ENCODE measurements around the gene HP. TPM values are rescaled to one million over a fixed set of nuclear protein-coding genes. Genes with fewer than 3 reads are reported as not detected.

Gene HP
- total and polyA plus RNA-seq, 2 of the 13 experiments (the other 11 are each of a cell fraction or from before 2014, with no cell fraction given): 387 to 524 TPM

DNA sequence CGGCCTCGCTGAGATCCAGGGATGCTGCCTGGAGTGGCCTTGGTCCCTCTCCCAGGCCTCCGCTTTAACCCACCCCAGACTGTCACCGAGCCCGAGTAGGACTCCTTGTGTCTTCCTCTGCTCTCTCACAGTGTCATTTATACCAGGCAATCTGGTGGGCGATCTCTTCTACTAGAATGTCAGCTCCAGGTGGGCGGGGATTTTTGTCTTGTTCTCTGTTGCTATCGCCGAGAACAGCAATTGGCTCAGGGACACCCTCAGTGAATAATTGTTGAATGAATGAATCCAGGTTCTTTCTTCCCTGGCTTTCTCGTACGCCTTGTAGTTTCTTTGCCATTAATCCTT lies 39.9 kb downstream of the HP start (continued):
- TF ChIP-seq, protein P1, sequence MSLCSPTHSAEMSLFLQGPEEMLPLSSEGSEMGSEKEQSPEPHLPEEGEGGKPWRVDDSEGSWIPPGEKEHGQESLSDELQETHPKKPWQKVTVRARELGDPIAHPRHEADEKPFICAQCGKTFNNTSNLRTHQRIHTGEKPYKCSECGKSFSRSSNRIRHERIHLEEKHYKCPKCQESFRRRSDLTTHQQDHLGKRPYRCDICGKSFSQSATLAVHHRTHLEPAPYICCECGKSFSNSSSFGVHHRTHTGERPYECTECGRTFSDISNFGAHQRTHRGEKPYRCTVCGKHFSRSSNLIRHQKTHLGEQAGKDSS (CRISPR knock-in tag; IDR thresholded peaks at IDR 0.05; ENCODE audit: borderline replicate concordance, low read depth): 0 out of 2 replicates have a peak, but pooled peaks have one; percentile 7
- no peak for TF ChIP-seq ZKSCAN1 (IDR thresholded peaks at IDR 0.05; ENCODE audit: low read length)
- 0 out of 2 replicates have a peak, but pooled peaks have one; percentile 32 for TF ChIP-seq ZNF230 (CRISPR knock-in tag; IDR thresholded peaks at IDR 0.05)
- no peak for TF ChIP-seq PTBP1 (IDR thresholded peaks at IDR 0.05; ENCODE audit: low read depth, low read length, poor library complexity, severe bottlenecking)
- TF ChIP-seq, protein P2, sequence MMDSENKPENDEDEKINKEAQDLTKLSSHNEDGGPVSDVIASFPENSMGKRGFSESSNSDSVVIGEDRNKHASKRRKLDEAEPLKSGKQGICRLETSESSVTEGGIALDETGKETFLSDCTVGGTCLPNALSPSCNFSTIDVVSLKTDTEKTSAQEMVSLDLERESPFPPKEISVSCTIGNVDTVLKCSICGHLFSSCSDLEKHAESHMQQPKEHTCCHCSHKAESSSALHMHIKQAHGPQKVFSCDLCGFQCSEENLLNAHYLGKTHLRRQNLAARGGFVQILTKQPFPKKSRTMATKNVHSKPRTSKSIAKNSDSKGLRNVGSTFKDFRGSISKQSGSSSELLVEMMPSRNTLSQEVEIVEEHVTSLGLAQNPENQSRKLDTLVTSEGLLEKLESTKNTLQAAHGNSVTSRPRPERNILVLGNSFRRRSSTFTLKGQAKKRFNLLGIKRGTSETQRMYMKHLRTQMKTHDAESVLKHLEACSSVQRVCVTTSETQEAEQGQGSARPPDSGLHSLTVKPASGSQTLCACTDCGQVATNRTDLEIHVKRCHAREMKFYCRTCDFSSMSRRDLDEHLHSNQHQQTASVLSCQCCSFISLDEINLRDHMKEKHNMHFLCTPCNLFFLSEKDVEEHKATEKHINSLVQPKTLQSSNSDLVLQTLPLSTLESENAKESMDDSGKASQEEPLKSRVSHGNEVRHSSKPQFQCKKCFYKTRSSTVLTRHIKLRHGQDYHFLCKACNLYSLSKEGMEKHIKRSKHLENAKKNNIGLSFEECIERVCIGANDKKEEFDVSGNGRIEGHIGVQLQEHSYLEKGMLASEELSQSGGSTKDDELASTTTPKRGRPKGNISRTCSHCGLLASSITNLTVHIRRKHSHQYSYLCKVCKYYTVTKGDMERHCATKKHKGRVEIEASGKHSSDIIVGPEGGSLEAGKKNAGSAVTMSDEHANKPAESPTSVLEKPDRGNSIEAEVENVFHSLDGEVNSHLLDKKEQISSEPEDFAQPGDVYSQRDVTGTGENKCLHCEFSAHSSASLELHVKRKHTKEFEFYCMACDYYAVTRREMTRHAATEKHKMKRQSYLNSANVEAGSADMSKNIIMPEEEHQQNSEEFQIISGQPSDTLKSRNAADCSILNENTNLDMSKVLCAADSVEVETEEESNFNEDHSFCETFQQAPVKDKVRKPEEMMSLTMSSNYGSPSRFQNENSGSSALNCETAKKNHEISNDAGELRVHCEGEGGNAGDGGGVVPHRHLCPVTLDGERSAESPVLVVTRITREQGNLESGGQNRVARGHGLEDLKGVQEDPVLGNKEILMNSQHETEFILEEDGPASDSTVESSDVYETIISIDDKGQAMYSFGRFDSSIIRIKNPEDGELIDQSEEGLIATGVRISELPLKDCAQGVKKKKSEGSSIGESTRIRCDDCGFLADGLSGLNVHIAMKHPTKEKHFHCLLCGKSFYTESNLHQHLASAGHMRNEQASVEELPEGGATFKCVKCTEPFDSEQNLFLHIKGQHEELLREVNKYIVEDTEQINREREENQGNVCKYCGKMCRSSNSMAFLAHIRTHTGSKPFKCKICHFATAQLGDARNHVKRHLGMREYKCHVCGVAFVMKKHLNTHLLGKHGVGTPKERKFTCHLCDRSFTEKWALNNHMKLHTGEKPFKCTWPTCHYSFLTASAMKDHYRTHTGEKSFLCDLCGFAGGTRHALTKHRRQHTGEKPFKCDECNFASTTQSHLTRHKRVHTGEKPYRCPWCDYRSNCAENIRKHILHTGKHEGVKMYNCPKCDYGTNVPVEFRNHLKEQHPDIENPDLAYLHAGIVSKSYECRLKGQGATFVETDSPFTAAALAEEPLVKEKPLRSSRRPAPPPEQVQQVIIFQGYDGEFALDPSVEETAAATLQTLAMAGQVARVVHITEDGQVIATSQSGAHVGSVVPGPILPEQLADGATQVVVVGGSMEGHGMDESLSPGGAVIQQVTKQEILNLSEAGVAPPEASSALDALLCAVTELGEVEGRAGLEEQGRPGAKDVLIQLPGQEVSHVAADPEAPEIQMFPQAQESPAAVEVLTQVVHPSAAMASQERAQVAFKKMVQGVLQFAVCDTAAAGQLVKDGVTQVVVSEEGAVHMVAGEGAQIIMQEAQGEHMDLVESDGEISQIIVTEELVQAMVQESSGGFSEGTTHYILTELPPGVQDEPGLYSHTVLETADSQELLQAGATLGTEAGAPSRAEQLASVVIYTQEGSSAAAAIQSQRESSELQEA (CRISPR knock-in tag; IDR thresholded peaks at IDR 0.05; ENCODE audit: not compliant biosample characterization): peak; percentile 13
- no peak for TF ChIP-seq TOPORS (CRISPR knock-in tag; IDR thresholded peaks at IDR 0.05)
- TF ChIP-seq ZNF746 (CRISPR knock-in tag; IDR thresholded peaks at IDR 0.05): no peak
- TF ChIP-seq ARHGAP35 (CRISPR knock-in tag; IDR thresholded peaks at IDR 0.05; ENCODE audit: borderline replicate concordance): 0 out of 2 replicates have a peak, but pooled peaks have one; percentile 11
- TF ChIP-seq RFXAP (CRISPR knock-in tag; IDR thresholded peaks at IDR 0.05; ENCODE audit: borderline replicate concordance): no peak
- TF ChIP-seq RAD21 (CRISPR knock-in tag; IDR thresholded peaks at IDR 0.05): no peak
- TF ChIP-seq, protein P3, sequence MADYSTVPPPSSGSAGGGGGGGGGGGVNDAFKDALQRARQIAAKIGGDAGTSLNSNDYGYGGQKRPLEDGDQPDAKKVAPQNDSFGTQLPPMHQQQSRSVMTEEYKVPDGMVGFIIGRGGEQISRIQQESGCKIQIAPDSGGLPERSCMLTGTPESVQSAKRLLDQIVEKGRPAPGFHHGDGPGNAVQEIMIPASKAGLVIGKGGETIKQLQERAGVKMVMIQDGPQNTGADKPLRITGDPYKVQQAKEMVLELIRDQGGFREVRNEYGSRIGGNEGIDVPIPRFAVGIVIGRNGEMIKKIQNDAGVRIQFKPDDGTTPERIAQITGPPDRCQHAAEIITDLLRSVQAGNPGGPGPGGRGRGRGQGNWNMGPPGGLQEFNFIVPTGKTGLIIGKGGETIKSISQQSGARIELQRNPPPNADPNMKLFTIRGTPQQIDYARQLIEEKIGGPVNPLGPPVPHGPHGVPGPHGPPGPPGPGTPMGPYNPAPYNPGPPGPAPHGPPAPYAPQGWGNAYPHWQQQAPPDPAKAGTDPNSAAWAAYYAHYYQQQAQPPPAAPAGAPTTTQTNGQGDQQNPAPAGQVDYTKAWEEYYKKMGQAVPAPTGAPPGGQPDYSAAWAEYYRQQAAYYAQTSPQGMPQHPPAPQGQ (CRISPR knock-in tag; IDR thresholded peaks at IDR 0.05; ENCODE audit: borderline replicate concordance): no peak
- no peak for TF ChIP-seq ESRRA (CRISPR knock-in tag; IDR thresholded peaks at IDR 0.05; ENCODE audit: low read depth)
- TF ChIP-seq ZC3H13 (CRISPR knock-in tag; IDR thresholded peaks at IDR 0.05): no peak
- TF ChIP-seq, protein P4, sequence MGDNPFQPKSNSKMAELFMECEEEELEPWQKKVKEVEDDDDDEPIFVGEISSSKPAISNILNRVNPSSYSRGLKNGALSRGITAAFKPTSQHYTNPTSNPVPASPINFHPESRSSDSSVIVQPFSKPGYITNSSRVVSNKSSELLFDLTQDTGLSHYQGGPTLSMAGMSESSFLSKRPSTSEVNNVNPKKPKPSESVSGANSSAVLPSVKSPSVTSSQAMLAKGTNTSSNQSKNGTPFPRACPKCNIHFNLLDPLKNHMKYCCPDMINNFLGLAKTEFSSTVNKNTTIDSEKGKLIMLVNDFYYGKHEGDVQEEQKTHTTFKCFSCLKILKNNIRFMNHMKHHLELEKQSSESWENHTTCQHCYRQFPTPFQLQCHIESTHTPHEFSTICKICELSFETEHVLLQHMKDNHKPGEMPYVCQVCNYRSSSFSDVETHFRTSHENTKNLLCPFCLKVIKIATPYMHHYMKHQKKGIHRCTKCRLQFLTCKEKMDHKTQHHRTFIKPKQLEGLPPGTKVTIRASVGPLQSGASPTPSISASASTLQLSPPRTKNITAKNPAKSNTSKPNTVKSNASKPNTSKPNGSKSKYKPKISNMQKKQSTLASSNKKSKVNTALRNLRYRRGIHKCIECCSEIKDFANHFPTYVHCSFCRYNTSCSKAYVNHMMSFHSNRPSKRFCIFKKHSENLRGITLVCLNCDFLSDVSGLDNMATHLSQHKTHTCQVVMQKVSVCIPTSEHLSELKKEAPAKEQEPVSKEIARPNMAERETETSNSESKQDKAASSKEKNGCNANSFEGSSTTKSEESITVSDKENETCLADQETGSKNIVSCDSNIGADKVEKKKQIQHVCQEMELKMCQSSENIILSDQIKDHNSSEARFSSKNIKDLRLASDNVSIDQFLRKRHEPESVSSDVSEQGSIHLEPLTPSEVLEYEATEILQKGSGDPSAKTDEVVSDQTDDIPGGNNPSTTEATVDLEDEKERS (CRISPR knock-in tag; IDR thresholded peaks at IDR 0.05): 0 out of 2 replicates have a peak, but pooled peaks have one; percentile 7
- TF ChIP-seq ONECUT2 (CRISPR knock-in tag; IDR thresholded peaks at IDR 0.05): no peak
- 0 out of 4 replicates have a peak, but pooled peaks of 1 of the 2 experiments have one; percentile 5 for TF ChIP-seq KLF16 (CRISPR knock-in tag; IDR thresholded peaks at IDR 0.05)

Measured in HepG2 (cell line).